HL-60/S4 treated with retinoic acid at 250 ng/mL for 4 days and 3 days (cell line): Measurements from ENCODE around the gene PRSS27.

Experiments used
- in situ Hi-C: fragments of 300-500 bp; cut with MboI; formaldehyde crosslinking; loops from 2 replicates; pipeline ENCODE4 v1.7.0; 2022; ENCODE audit warnings: low sequenced_read_pairs

PRSS27 gene

GRCh38 chr16:2710021-2710710 lies 9.9 kb downstream of the PRSS27 start:
- in situ Hi-C loops, result no loop called here

- in situ Hi-C loops, result no loop called here
These were observed 10.4 kb downstream of the PRSS27 start for GRCh38 chr16:2709588-2709984.

GRCh38 chr16:2708955-2709587 lies 11.0 kb downstream of the PRSS27 start:
- in situ Hi-C loops, result no loop called here

- in situ Hi-C loops, result no loop called here
These were observed 11.8 kb downstream of the PRSS27 start for GRCh38 chr16:2708290-2708639.

- in situ Hi-C loops, result no loop called here
These were observed 12.4 kb downstream of the PRSS27 start for GRCh38 chr16:2707368-2708289.

GRCh38 chr16:2706611-2707311 lies 13.3 kb downstream of the PRSS27 start:
- in situ Hi-C loops, result no loop called here

- in situ Hi-C loops, result no loop called here
These were observed 13.9 kb downstream of the PRSS27 start for GRCh38 chr16:2706085-2706484.

GRCh38 chr16:2705351-2705750 lies 14.7 kb downstream of the PRSS27 start:
- in situ Hi-C loops, result no loop called here

GRCh38 chr16:2704983-2705275 lies 15.1 kb downstream of the PRSS27 start:
- in situ Hi-C loops, result no loop called here

GRCh38 chr16:2704166-2704982 lies 15.7 kb downstream of the PRSS27 start:
- in situ Hi-C loops, result no loop called here

- in situ Hi-C loops, result no loop called here
These were observed 16.9 kb downstream of the PRSS27 start for GRCh38 chr16:2702871-2703745.

GRCh38 chr16:2702438-2702825 lies 17.6 kb downstream of the PRSS27 start:
- in situ Hi-C loops, result no loop called here

GRCh38 chr16:2701713-2702437 lies 18.1 kb downstream of the PRSS27 start:
- in situ Hi-C loops, result no loop called here

GRCh38 chr16:2701272-2701671 lies 18.8 kb downstream of the PRSS27 start:
- in situ Hi-C loops, result no loop called here

- in situ Hi-C loops, result no loop called here
These were observed 19.2 kb downstream of the PRSS27 start for GRCh38 chr16:2700786-2701185.

GRCh38 chr16:2699791-2700600 lies 20.0 kb downstream of the PRSS27 start:
- in situ Hi-C loops, result no loop called here

- in situ Hi-C loops, result no loop called here
These were observed 20.9 kb downstream of the PRSS27 start for GRCh38 chr16:2698965-2699750.
